Suprapubic skin (tissue), 4 donors: ENCODE results near the gene PC.

Experiments used
- CTCF ChIP-seq, 2 donors: fragments of 200-600 bp in 1 of 2; fragments of 450-650 bp in 1 of 2; sonication (generic) in 1 of 2; IDR thresholded peaks; one replicate each; pipeline ENCODE4 v1.5.1; 2016 to 2019; ENCODE audit warnings: antibody characterized with exemption in 2 of 2, mild to moderate bottlenecking in 1 of 2, moderate library complexity in 1 of 2
- EP300 ChIP-seq: sonication (generic); formaldehyde crosslinking; IDR thresholded peaks from one replicate; pipeline ENCODE4 v1.6.1; 2017; ENCODE audit warnings: antibody characterized with exemption
- POLR2A ChIP-seq, 2 donors: fragments of 450-650 bp; IDR thresholded peaks; one replicate each; pipeline ENCODE4 v1.6.1; 2017; ENCODE audit warnings: antibody characterized with exemption in 2 of 2, mild to moderate bottlenecking in 2 of 2, moderate library complexity in 2 of 2
- POLR2AphosphoS5 ChIP-seq, 3 donors: sonication (generic); formaldehyde crosslinking; IDR thresholded peaks; one replicate each; pipeline ENCODE4 v1.6.1; 2017; ENCODE audit warnings: antibody characterized with exemption in 3 of 3

DNA sequence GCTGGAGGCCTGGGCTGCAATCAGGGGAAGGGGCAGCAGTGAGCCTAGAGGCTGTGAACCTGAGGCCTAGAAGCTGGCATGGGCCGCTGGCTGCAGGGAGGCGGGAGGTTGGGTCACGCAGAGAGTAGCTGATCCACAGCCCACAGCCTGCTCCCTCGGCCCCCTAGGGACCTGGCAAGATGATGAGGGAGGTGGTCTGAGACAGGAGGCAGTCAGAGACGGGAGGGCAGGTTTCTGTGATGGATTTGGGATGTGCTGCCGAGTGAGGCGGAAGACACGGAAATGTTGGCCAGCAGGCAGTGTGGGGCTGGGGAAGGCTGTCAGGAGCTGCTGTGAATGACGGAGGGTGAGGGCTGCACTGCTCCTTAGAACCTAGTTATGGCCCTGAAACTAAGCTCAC, 78.6 kb downstream of the PC start:
- TF ChIP-seq CTCF (IDR thresholded peaks at IDR 0.05) (no peak), POLR2A (IDR thresholded peaks at IDR 0.05) (no peak), EP300 (no peak), POLR2AphosphoS5 (IDR thresholded peaks at IDR 0.05) (no peak)
